SK-N-SH treated with all-trans-retinoic acid at 6 μM for 48 hours (cell line): ENCODE data around the gene TMEM156.
A peak's percentile ranks its signal among the peaks of the same experiment; 100 is the strongest.

Experiments used
- ATAC-seq: fragments of 200-7000 bp; cut with Tn5 transposase; 3 replicates; pipeline ENCODE4 v1.9.1; 2020; ENCODE audit warnings: mild to moderate bottlenecking, moderate library complexity
- ARNTL ChIP-seq: fragments of 450-650 bp; formaldehyde crosslinking; IDR thresholded peaks from 2 replicates; pipeline ENCODE4 v1.5.0; 2020; ENCODE audit warnings: low read depth, mild to moderate bottlenecking, moderate library complexity, borderline replicate concordance
- CREB5 ChIP-seq: fragments of 250-450 bp; sonication (Bioruptor Pico); IDR thresholded peaks from 2 replicates; pipeline ENCODE4 v1.5.1; 2020; ENCODE audit warnings: low read depth, mild to moderate bottlenecking, moderate library complexity
- CSDC2 ChIP-seq: fragments of 250-450 bp; sonication (Bioruptor Pico); IDR thresholded peaks from 2 replicates; pipeline ENCODE4 v1.5.0; 2020; ENCODE audit warnings: mild to moderate bottlenecking, moderate library complexity
- CSRNP3 ChIP-seq: fragments of 250-450 bp; sonication (Bioruptor Pico); IDR thresholded peaks from 2 replicates; pipeline ENCODE4 v1.5.1; 2021; ENCODE audit warnings: mild to moderate bottlenecking, moderate library complexity
- ESRRG ChIP-seq: fragments of 250-450 bp; sonication (Bioruptor Pico); IDR thresholded peaks from 2 replicates; pipeline ENCODE4 v1.6.1; 2021; ENCODE audit warnings: mild to moderate bottlenecking
- GLIS3 ChIP-seq: fragments of 250-450 bp; sonication (Bioruptor Pico); IDR thresholded peaks from 2 replicates; pipeline ENCODE4 v1.5.0; 2020; ENCODE audit warnings: mild to moderate bottlenecking, moderate library complexity
- ISL1 ChIP-seq: fragments of 250-450 bp; sonication (Bioruptor Pico); IDR thresholded peaks from 2 replicates; pipeline ENCODE4 v2.1.2; 2022; ENCODE audit warnings: mild to moderate bottlenecking, moderate library complexity
- OSR1 ChIP-seq: fragments of 250-450 bp; sonication (Bioruptor Pico); IDR thresholded peaks from 2 replicates; pipeline ENCODE4 v1.8.0; 2022; ENCODE audit warnings: moderate library complexity, mild to moderate bottlenecking, inconsistent platforms
- PATZ1 ChIP-seq: fragments of 250-450 bp; sonication (Bioruptor Pico); IDR thresholded peaks from 2 replicates; pipeline ENCODE4 v1.8.0; 2020; ENCODE audit warnings: mild to moderate bottlenecking, moderate library complexity, borderline replicate concordance
- PPARA ChIP-seq: fragments of 250-450 bp; sonication (Bioruptor Pico); IDR thresholded peaks from 2 replicates; pipeline ENCODE4 v1.5.0; 2020; ENCODE audit warnings: mild to moderate bottlenecking, borderline replicate concordance
- RARB ChIP-seq: fragments of 250-450 bp; sonication (Bioruptor Pico); IDR thresholded peaks from 2 replicates; pipeline ENCODE4 v1.8.0; 2021; ENCODE audit warnings: mild to moderate bottlenecking, moderate library complexity
- SNAI2 ChIP-seq: fragments of 250-450 bp; sonication (Bioruptor Pico); IDR thresholded peaks from 2 replicates; pipeline ENCODE4 v1.5.0; 2020; ENCODE audit warnings: mild to moderate bottlenecking, moderate library complexity
- ZFP3 ChIP-seq: fragments of 250-450 bp; sonication (Bioruptor Pico); IDR thresholded peaks from 2 replicates; pipeline ENCODE4 v1.5.0; 2020; ENCODE audit warnings: mild to moderate bottlenecking, moderate library complexity
- ZFP30 ChIP-seq: fragments of 450-650 bp; formaldehyde crosslinking; IDR thresholded peaks from 2 replicates; pipeline ENCODE4 v1.5.0; 2022; ENCODE audit warnings: mild to moderate bottlenecking, moderate library complexity
- ZNF565 ChIP-seq: fragments of 450-650 bp; formaldehyde crosslinking; conservative IDR thresholded peaks from 2 replicates; pipeline ENCODE4 v1.5.0; 2020; ENCODE audit warnings: low read depth, mild to moderate bottlenecking, moderate library complexity
- ZNF8 ChIP-seq: fragments of 450-650 bp; formaldehyde crosslinking; IDR thresholded peaks from 2 replicates; pipeline ENCODE4 v1.5.0; 2020; ENCODE audit warnings: mild to moderate bottlenecking, moderate library complexity
- TF ChIP-seq, protein P1 (sequence below): fragments of 250-450 bp; sonication (Bioruptor Pico); IDR thresholded peaks from 2 replicates; pipeline ENCODE4 v1.8.0; 2021; ENCODE audit warnings: low read depth, mild to moderate bottlenecking, moderate library complexity, borderline replicate concordance

Gene TMEM156

DNA sequence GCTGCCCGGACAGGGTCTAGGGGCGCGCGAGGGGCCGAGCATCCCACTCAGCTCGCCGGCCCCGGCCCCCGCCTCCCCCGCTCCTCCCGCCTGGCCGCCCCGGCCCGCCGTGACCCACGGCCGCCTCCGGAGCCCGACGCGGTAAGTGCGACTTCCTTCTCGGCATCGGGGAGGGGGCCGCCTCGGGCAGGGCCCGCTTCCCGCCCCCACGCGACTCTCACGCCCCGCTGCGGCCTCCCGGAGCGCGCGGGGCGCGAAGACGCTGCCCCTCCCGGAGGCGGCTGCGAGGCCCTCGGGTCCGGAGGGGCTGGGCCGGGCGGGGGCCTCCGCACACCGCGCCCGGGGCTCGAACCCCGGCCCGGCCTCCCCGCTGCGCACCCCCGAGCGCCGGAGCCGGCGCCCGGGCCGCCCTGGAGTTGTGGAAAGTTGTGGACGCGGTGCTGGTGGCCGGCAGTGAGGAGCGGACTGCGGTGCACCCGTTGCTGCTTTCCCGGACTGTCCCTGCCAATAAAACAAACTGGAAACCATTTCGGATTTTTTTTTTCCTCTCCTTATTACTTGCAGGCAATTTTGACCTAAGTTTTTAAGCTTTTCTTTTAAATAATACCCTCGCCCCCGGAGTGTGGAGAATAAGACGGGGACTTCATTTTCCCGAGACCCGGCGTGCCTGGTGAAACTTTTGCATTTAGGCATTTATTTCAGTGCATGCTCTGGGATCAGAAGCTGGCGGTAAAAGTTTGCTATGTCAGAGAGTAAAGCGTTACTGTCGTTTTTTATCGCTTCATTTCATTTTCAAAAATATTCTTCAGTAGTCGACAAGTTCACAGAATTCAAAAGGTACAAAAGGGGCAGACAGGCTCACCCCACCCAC lies 13.0 kb upstream of the TMEM156 start:
- ATAC-seq, result peak; percentile 61
- TF ChIP-seq ISL1 (CRISPR knock-in tag), result no peak
- no peak for TF ChIP-seq SNAI2 (CRISPR knock-in tag)
- TF ChIP-seq RARB, result no peak
- TF ChIP-seq ZNF565, result no peak
- no peak for TF ChIP-seq CREB5 (CRISPR knock-in tag)
- TF ChIP-seq CSRNP3 (CRISPR knock-in tag), result no peak
- TF ChIP-seq, protein P1, sequence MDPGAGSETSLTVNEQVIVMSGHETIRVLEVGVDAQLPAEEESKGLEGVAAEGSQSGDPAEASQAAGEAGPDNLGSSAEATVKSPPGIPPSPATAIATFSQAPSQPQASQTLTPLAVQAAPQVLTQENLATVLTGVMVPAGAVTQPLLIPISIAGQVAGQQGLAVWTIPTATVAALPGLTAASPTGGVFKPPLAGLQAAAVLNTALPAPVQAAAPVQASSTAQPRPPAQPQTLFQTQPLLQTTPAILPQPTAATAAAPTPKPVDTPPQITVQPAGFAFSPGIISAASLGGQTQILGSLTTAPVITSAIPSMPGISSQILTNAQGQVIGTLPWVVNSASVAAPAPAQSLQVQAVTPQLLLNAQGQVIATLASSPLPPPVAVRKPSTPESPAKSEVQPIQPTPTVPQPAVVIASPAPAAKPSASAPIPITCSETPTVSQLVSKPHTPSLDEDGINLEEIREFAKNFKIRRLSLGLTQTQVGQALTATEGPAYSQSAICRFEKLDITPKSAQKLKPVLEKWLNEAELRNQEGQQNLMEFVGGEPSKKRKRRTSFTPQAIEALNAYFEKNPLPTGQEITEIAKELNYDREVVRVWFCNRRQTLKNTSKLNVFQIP, result no peak
- no peak for TF ChIP-seq OSR1 (CRISPR knock-in tag)
- TF ChIP-seq ZFP30, result no peak
- TF ChIP-seq PATZ1 (CRISPR knock-in tag), result no peak
- TF ChIP-seq ZFP3 (CRISPR knock-in tag), result no peak
- TF ChIP-seq CSDC2 (CRISPR knock-in tag), result no peak
- TF ChIP-seq ZNF8, result no peak
- no peak for TF ChIP-seq ESRRG
- no peak for TF ChIP-seq PPARA (CRISPR knock-in tag)
- TF ChIP-seq, all 23 proteins: peak for 0

- TF ChIP-seq PPARA (CRISPR knock-in tag), result no peak
- no peak for TF ChIP-seq CREB5 (CRISPR knock-in tag)
- ATAC-seq, result peak; percentile 82
These were observed 12.3 kb upstream of the TMEM156 start for GRCh38 chr4:39044364-39044955.

DNA sequence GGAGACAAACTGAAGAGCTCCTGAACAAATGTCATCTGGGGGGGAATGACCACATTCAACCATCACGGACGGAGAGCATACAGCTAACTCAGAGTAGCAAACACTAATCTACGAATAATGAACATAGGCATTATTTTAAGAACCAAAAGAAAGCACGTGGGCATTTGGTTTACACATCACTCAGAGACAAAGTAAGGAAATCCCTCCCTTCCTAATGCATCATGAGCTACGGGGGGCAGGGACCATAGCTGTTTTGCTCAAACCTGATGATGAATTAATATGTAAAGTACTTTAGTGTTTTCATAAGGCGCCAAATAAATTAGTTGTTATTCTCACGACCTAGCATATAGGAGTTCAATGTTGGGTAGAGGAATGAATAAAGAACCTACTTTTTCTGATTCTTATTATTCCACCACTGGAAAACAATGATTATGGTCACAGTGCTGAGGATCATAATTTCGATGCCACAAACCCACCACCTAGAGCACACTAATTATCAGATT lies 11.7 kb upstream of the TMEM156 start:
- TF ChIP-seq ARNTL (CRISPR knock-in tag) (no peak), GLIS3 (CRISPR knock-in tag) (no peak), ISL1 (CRISPR knock-in tag) (no peak), OSR1 (CRISPR knock-in tag) (no peak), SNAI2 (CRISPR knock-in tag) (no peak), ZFP3 (CRISPR knock-in tag) (no peak), ESRRG (no peak), PATZ1 (CRISPR knock-in tag) (no peak), ZFP30 (no peak), CSRNP3 (CRISPR knock-in tag) (no peak)
- peak; percentile 6; the same call in 2 of the 3 replicates for ATAC-seq
